H1 (cell line): ENCODE measurements around the gene TEAD4. TPM values are rescaled to one million over a fixed set of nuclear protein-coding genes. Genes with fewer than 3 reads are reported as not detected.

ENCODE experiments used
- CTCF ChIA-PET: fragments of 300-600 bp; sonication (Branson Sonifier 250); formaldehyde crosslinking; loops from one replicate; lab custom pipeline; 2021; ENCODE audit not compliant: partially characterized antibody; lab: Charles Lee
- POLR2A ChIA-PET: fragments of 300-600 bp; sonication (Branson Sonifier 250); formaldehyde crosslinking; loops from one replicate; lab custom pipeline; 2021; ENCODE audit warnings: inconsistent platforms; ENCODE audit not compliant: partially characterized antibody; lab: Charles Lee
- DNase-seq, 2 experiments: peaks; one replicate each; pipeline versions ENCODE4 v3.0.0 to v3.0.0-alpha.2; 2010 to 2022; ENCODE audit warnings: low spot score in 2 of 2, low read depth in 1 of 2, mixed read lengths in 1 of 2
- FAIRE-seq: peaks from 2 replicates; lab custom pipeline; 2011; peaks lifted over from hg19 to GRCh38; lab: Jason Lieb, UNC
- H2AFZ ChIP-seq: 2 replicates; pipeline ENCODE4 v1.8.1; 2012; ENCODE audit warnings: low read length, inconsistent platforms
- H2AK5ac ChIP-seq: 2 replicates; pipeline ENCODE4 v1.6.1; 2013; ENCODE audit warnings: low read depth, low read length
- H2BK120ac ChIP-seq: replicated peaks from 2 replicates; pipeline ENCODE3; 2013; ENCODE audit warnings: low read depth, low read length, inconsistent platforms
- H2BK12ac ChIP-seq: 2 replicates; pipeline ENCODE4 v1.6.1; 2013; ENCODE audit warnings: low read depth, low read length
- H2BK15ac ChIP-seq: 2 replicates; pipeline ENCODE4 v1.6.1; 2013; ENCODE audit warnings: low read length
- H2BK20ac ChIP-seq: 2 replicates; pipeline ENCODE4 v1.6.1; 2013; ENCODE audit warnings: low read length
- H2BK5ac ChIP-seq: 2 replicates; pipeline ENCODE4 v1.6.1; 2013; ENCODE audit warnings: low read depth, low read length
- H3K14ac ChIP-seq: 2 replicates; pipeline ENCODE4 v1.6.1; 2013; ENCODE audit warnings: inconsistent platforms; ENCODE audit not compliant: insufficient read length
- H3K18ac ChIP-seq: 2 replicates; pipeline ENCODE4 v1.6.1; 2013; ENCODE audit warnings: low read length; ENCODE audit errors: extremely low read depth
- H3K23ac ChIP-seq: 2 replicates; pipeline ENCODE4 v1.6.1; 2013; ENCODE audit warnings: inconsistent platforms; ENCODE audit not compliant: insufficient read length
- H3K23me2 ChIP-seq: 2 replicates; pipeline ENCODE4 v1.6.1; 2013; ENCODE audit warnings: low read depth, low read length
- H3K27ac ChIP-seq: 2 replicates; pipeline ENCODE4 v1.6.1; 2011; ENCODE audit warnings: low read depth, low read length, inconsistent platforms
- H3K27me3 ChIP-seq, 4 experiments: replicated peaks in 1 of 4; 1 replicate in 1 of 4; 2 replicates in 3 of 4; pipeline versions ENCODE4 v1.6.1 to v1.8.1; 2011 to 2013; ENCODE audit warnings: low read length in 3 of 4, mild to moderate bottlenecking in 3 of 4, inconsistent platforms in 2 of 4, mixed read lengths in 2 of 4, moderate library complexity in 1 of 4; ENCODE audit not compliant: control insufficient read depth in 3 of 4, insufficient read depth in 3 of 4; ENCODE audit errors: extremely low read depth in 1 of 4
- H3K36me3 ChIP-seq, 4 experiments: 2 replicates each; pipeline versions ENCODE4 v1.6.1 to v1.8.1; 2011 to 2013; ENCODE audit warnings: mild to moderate bottlenecking in 4 of 4, low read length in 3 of 4, moderate library complexity in 2 of 4, control low read depth in 1 of 4, inconsistent platforms in 1 of 4; ENCODE audit not compliant: insufficient read depth in 4 of 4, control insufficient read depth in 2 of 4
- H3K4ac ChIP-seq: replicated peaks from 2 replicates; pipeline ENCODE3; 2013; ENCODE audit warnings: low read length, low read depth, mixed read lengths, inconsistent platforms; ENCODE audit not compliant: insufficient read length
- H3K4me1 ChIP-seq, 4 experiments: replicated peaks in 1 of 4; 1 replicate in 1 of 4; 2 replicates in 3 of 4; pipeline versions ENCODE4 v1.6.1 to v1.8.1; 2011 to 2013; ENCODE audit warnings: low read length in 3 of 4, inconsistent platforms in 2 of 4, mixed read lengths in 1 of 4; ENCODE audit not compliant: insufficient read depth in 4 of 4, control insufficient read depth in 3 of 4
- H3K4me2 ChIP-seq, 2 experiments: 2 replicates each; pipeline versions ENCODE4 v1.6.1 to v1.8.1; 2011 to 2013; ENCODE audit warnings: low read depth in 2 of 2, low read length in 2 of 2, control low read depth in 1 of 2, inconsistent platforms in 1 of 2, mild to moderate bottlenecking in 1 of 2; ENCODE audit not compliant: insufficient read depth in 1 of 2
- H3K4me3 ChIP-seq, 4 experiments: fragments of 200-600, 300-600 bp in 1 of 4; sonication (generic), shearing (Covaris generic), sonication (Bioruptor Twin) in 1 of 4; 2 replicates each; pipeline versions ENCODE4 v1.5.1 to v1.8.1; 2011 to 2016; ENCODE audit warnings: low read length in 4 of 4, low read depth in 3 of 4, control low read depth in 2 of 4, inconsistent platforms in 2 of 4, mild to moderate bottlenecking in 2 of 4, mixed read lengths in 1 of 4, moderate library complexity in 1 of 4; ENCODE audit not compliant: insufficient read depth in 2 of 4; ENCODE audit errors: extremely low read depth in 1 of 4
- H3K56ac ChIP-seq: replicated peaks from 2 replicates; pipeline ENCODE3; 2013; ENCODE audit warnings: low read depth, mild to moderate bottlenecking, mixed read lengths, low read length, inconsistent platforms; ENCODE audit not compliant: insufficient read length
- H3K79me1 ChIP-seq: 2 replicates; pipeline ENCODE4 v1.6.1; 2013; ENCODE audit warnings: low read depth, low read length, control low read depth
- H3K79me2 ChIP-seq, 2 experiments: 2 replicates each; pipeline versions ENCODE4 v1.6.1 to v1.8.1; 2012 to 2013; ENCODE audit warnings: low read length in 2 of 2, mild to moderate bottlenecking in 2 of 2, inconsistent platforms in 1 of 2; ENCODE audit not compliant: insufficient read depth in 2 of 2, control insufficient read depth in 1 of 2
- H3K9ac ChIP-seq, 4 experiments: replicated peaks in 1 of 4; 1 replicate in 1 of 4; 2 replicates in 3 of 4; pipeline versions ENCODE4 v1.6.1 to v1.8.1; 2011 to 2013; ENCODE audit warnings: low read depth in 3 of 4, low read length in 3 of 4, control low read depth in 2 of 4, mild to moderate bottlenecking in 2 of 4, moderate library complexity in 2 of 4, inconsistent platforms in 1 of 4; ENCODE audit errors: extremely low read depth in 1 of 4
- H3K9me3 ChIP-seq, 2 experiments: 2 replicates each; pipeline versions ENCODE4 v1.6.1 to v1.8.1; 2012 to 2013; ENCODE audit warnings: mild to moderate bottlenecking in 2 of 2, moderate library complexity in 2 of 2, control low read depth in 1 of 2, inconsistent platforms in 1 of 2, low read depth in 1 of 2, low read length in 1 of 2, mixed read lengths in 1 of 2; ENCODE audit not compliant: insufficient read depth in 2 of 2
- H4K20me1 ChIP-seq, 2 experiments: replicated peaks in 1 of 2; 2 replicates each; pipeline versions ENCODE3 to v1.8.1; 2011 to 2013; ENCODE audit warnings: inconsistent platforms in 2 of 2, low read length in 2 of 2, mild to moderate bottlenecking in 1 of 2; ENCODE audit not compliant: insufficient read depth in 2 of 2, control insufficient read depth in 1 of 2
- H4K5ac ChIP-seq: 2 replicates; pipeline ENCODE4 v1.6.1; 2013; ENCODE audit warnings: low read length, low read depth, mixed read lengths, inconsistent platforms; ENCODE audit not compliant: insufficient read length
- H4K8ac ChIP-seq: 2 replicates; pipeline ENCODE4 v1.8.0; 2013; ENCODE audit warnings: mild to moderate bottlenecking, moderate library complexity, low read length, inconsistent platforms; ENCODE audit not compliant: insufficient read depth; ENCODE audit errors: extremely low read depth
- H4K91ac ChIP-seq: replicated peaks from 2 replicates; pipeline ENCODE3; 2013; ENCODE audit warnings: low read length, mixed read lengths, inconsistent platforms; ENCODE audit not compliant: insufficient read length
- ATF2 ChIP-seq: IDR thresholded peaks from 2 replicates; pipeline ENCODE4 v1.6.1; 2012; ENCODE audit warnings: low read length, inconsistent platforms
- FOSL1 ChIP-seq: IDR thresholded peaks from 2 replicates; pipeline ENCODE4 v1.6.1; 2011; ENCODE audit warnings: mild to moderate bottlenecking, low read depth, low read length, moderate library complexity; ENCODE audit not compliant: insufficient read depth
- GABPA ChIP-seq: IDR thresholded peaks from 2 replicates; pipeline ENCODE4 v1.6.1; 2011; ENCODE audit warnings: mild to moderate bottlenecking, low read length, moderate library complexity, borderline replicate concordance; ENCODE audit not compliant: insufficient read depth
- HDAC2 ChIP-seq, 2 experiments: fragments of 300-600 bp in 1 of 2; sonication (generic) in 1 of 2; IDR thresholded peaks; 2 replicates each; pipeline ENCODE4 v1.6.1; 2011 to 2012; ENCODE audit warnings: low read depth in 2 of 2, low read length in 2 of 2, mild to moderate bottlenecking in 2 of 2, moderate library complexity in 2 of 2, borderline replicate concordance in 1 of 2, inconsistent platforms in 1 of 2
- KDM4A ChIP-seq: IDR thresholded peaks from one replicate; pipeline ENCODE4 v1.7.1; 2012; ENCODE audit warnings: low read depth, mild to moderate bottlenecking, moderate library complexity, low read length, inconsistent platforms; ENCODE audit not compliant: severe bottlenecking
- MAFK ChIP-seq: IDR thresholded peaks from 2 replicates; pipeline ENCODE4 v1.6.1; 2012; ENCODE audit warnings: low read depth, mild to moderate bottlenecking, improper control_type of control experiment, low read length
- POLR2A ChIP-seq, 2 experiments: IDR thresholded peaks; 1 replicate in 1 of 2; 2 replicates in 1 of 2; pipeline ENCODE4 v1.6.1; 2011; ENCODE audit warnings: low read depth in 2 of 2, low read length in 2 of 2, mild to moderate bottlenecking in 2 of 2; ENCODE audit errors: control extremely low read depth in 1 of 2
- POLR2AphosphoS5 ChIP-seq: IDR thresholded peaks from 2 replicates; pipeline ENCODE4 v1.6.1; 2011; ENCODE audit warnings: low read depth, low read length
- SIRT6 ChIP-seq: IDR thresholded peaks from one replicate; pipeline ENCODE4 v1.7.1; 2012; ENCODE audit warnings: low read length, inconsistent platforms
- SP1 ChIP-seq: IDR thresholded peaks from 2 replicates; pipeline ENCODE4 v1.6.1; 2011; ENCODE audit warnings: low read depth, low read length
- SRF ChIP-seq: IDR thresholded peaks from 2 replicates; pipeline ENCODE4 v1.6.1; 2011; ENCODE audit warnings: mild to moderate bottlenecking, low read depth, low read length, moderate library complexity
- TBP ChIP-seq: IDR thresholded peaks from 2 replicates; pipeline ENCODE4 v1.6.1; 2011; ENCODE audit warnings: low read depth, low read length, improper control_type of control experiment
- YY1 ChIP-seq: IDR thresholded peaks from 2 replicates; pipeline ENCODE4 v1.6.1; 2011; ENCODE audit warnings: low read depth, mild to moderate bottlenecking, low read length
- WGBS, 2 experiments: shearing (Covaris generic) in 1 of 2; methylation state at CpG; one replicate each; pipeline versions ENCODE4 v1.1.6 to v1.1.7; 2013 to 2015; ENCODE audit warnings: low lambda C conversion rate in 2 of 2, mixed read lengths in 2 of 2, inconsistent platforms in 1 of 2, low coverage in 1 of 2, missing lambda C conversion rate in 1 of 2; ENCODE audit not compliant: insufficient replicate concordance in 2 of 2, insufficient coverage in 1 of 2, insufficient read length in 1 of 2; ENCODE audit errors: extremely low coverage in 1 of 2, missing lambda C conversion rate in 1 of 2; 5-methylcytosine and 5-hydroxymethylcytosine counted together
- polyA plus RNA-seq, 7 experiments: library from polyadenylated mRNA; depleted of rRNA in 3 of 7; stranded (reverse) in 5 of 7; unstranded in 2 of 7; fragments of >200 nt in 5 of 7; fragments of 200-250 nt in 2 of 7; gene quantifications; 1 replicate in 5 of 7; 2 replicates in 1 of 7; 4 replicates in 1 of 7; pipeline versions ENCODE4 v1.2.1 to v1.2.3, GENCODE V29; 2011 to 2013; ENCODE audit warnings: missing spikeins in 2 of 7, mixed read lengths in 2 of 7
- total RNA-seq: library from RNA; stranded (reverse); fragmentation: NEBNext Ultra II Directional; extraction: Animal tissue kit (Norgen Biotek cat#: 25700); gene quantifications from 2 replicates; pipeline ENCODE4 v1.2.1, GENCODE V29; 2021

The TEAD4 gene
- total and polyA plus RNA-seq, 2 of the 8 experiments (the other 6 are each of a cell fraction or from before 2014, with no cell fraction given) = 56.7 to 116 TPM

GRCh38 chr12:3083921-3084347, 124.7 kb downstream of the TEAD4 start:
- H2AFZ ChIP-seq = no peak overlapping the region
- no peak for FAIRE-seq
- peaks cover 0 to 5% (median under 1%) of the 10 kb centered on the region in 4 experiments; a peak in 2 of 7 replicates for H3K27me3 ChIP-seq
- peaks cover 8 to 23% (median 17%) of the 10 kb centered on the region in 4 experiments for H3K4me1 ChIP-seq
- ChIA-PET CTCF (interaction anchor here (1.0 kb wide), 1 partner anchor 11 kb away, joined by 3 read pairs; no protein-coding TSS in a partner anchor), POLR2A (no interaction called here)
- 0 out of 2 replicates have a peak overlapping the region, but pooled peaks have one; percentile 84 for H2BK12ac ChIP-seq
- H2AK5ac ChIP-seq = no peak overlapping the region
- H2BK15ac ChIP-seq = no peak overlapping the region; the same call in 1 of the 2 replicates
- no peak overlapping the region for H3K18ac ChIP-seq
- WGBS, 2 experiments = 61% methylated on average over 5 of the region's 5 CpGs; no CpG with 5 or more reads in 1 of the 2 experiments
- no peaks in the 10 kb centered on the region for H3K36me3 ChIP-seq
- H2BK120ac ChIP-seq = no peak overlapping the region
- no peak overlapping the region for H3K27ac ChIP-seq
- no peaks in the 10 kb centered on the region for H3K9me3 ChIP-seq
- no peak overlapping the region for H3K23ac ChIP-seq
- no peak overlapping the region for H3K9ac ChIP-seq
- H4K20me1 ChIP-seq = no peaks in the 10 kb centered on the region
- no peak overlapping the region for H2BK5ac ChIP-seq
- DNase-seq = no peak
- H3K23me2 ChIP-seq = no peaks in the 10 kb centered on the region
- peak overlapping the region; percentile 41 for H4K91ac ChIP-seq
- no peak overlapping the region for H4K5ac ChIP-seq
- H3K79me2 ChIP-seq = no peaks in the 10 kb centered on the region
- H3K79me1 ChIP-seq = 0 out of 2 replicates have a peak, but pooled peaks cover 3% of the 10 kb centered on the region
- peak overlapping the region; percentile 30 to 33; a peak in 2 of 4 replicates for H3K4me2 ChIP-seq
- H2BK20ac ChIP-seq = no peak overlapping the region
- H3K14ac ChIP-seq = no peak overlapping the region
- peak overlapping the region in 1 of 4 experiments; percentile 1; a peak in 1 of 8 replicates for H3K4me3 ChIP-seq
- no peak overlapping the region; the same call in 1 of the 2 replicates for H4K8ac ChIP-seq
- H3K4ac ChIP-seq = peak overlapping the region; percentile 25
- no peak overlapping the region for H3K56ac ChIP-seq
- TF ChIP-seq TBP (no peak), SIRT6 (no peak), FOSL1 (no peak), SRF (no peak), GABPA (no peak), MAFK (no peak), POLR2A (IDR thresholded peaks at IDR 0.05; ENCODE audit: control extremely low read depth in 1 of 2, low read depth in 2 of 2, low read length in 2 of 2) (no peak), KDM4A (no peak), YY1 (no peak), POLR2AphosphoS5 (no peak), ATF2 (no peak), HDAC2 (IDR thresholded peaks at IDR 0.05; ENCODE audit: borderline replicate concordance in 1 of 2, low read depth in 2 of 2, low read length in 2 of 2) (no peak), SP1 (no peak)
